ENCODE results near the gene FHL2.

- TF ChIP-seq, protein P1, sequence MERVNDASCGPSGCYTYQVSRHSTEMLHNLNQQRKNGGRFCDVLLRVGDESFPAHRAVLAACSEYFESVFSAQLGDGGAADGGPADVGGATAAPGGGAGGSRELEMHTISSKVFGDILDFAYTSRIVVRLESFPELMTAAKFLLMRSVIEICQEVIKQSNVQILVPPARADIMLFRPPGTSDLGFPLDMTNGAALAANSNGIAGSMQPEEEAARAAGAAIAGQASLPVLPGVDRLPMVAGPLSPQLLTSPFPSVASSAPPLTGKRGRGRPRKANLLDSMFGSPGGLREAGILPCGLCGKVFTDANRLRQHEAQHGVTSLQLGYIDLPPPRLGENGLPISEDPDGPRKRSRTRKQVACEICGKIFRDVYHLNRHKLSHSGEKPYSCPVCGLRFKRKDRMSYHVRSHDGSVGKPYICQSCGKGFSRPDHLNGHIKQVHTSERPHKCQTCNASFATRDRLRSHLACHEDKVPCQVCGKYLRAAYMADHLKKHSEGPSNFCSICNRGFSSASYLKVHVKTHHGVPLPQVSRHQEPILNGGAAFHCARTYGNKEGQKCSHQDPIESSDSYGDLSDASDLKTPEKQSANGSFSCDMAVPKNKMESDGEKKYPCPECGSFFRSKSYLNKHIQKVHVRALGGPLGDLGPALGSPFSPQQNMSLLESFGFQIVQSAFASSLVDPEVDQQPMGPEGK (CRISPR knock-in tag; IDR thresholded peaks at IDR 0.05; ENCODE audit: borderline replicate concordance), result no peak
- TF ChIP-seq CEBPZ (IDR thresholded peaks at IDR 0.05; ENCODE audit: borderline replicate concordance, low read depth, low read length) (no peak), CTCF (IDR thresholded peaks at IDR 0.05 in 2 of 3, conservative IDR thresholded peaks at IDR 0.05 in 1 of 3; ENCODE audit: insufficient read depth in 2 of 3, low read depth in 1 of 3, low read length in 3 of 3) (no peak), STAT5B (CRISPR knock-in tag; IDR thresholded peaks at IDR 0.05) (no peak), POLR2A (conservative IDR thresholded peaks at IDR 0.05) (no peak)
- TF ChIP-seq, protein P2, sequence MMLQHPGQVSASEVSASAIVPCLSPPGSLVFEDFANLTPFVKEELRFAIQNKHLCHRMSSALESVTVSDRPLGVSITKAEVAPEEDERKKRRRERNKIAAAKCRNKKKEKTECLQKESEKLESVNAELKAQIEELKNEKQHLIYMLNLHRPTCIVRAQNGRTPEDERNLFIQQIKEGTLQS (IDR thresholded peaks at IDR 0.05), result no peak
- TF ChIP-seq, protein P2 (CRISPR knock-in tag; conservative IDR thresholded peaks at IDR 0.05), result no peak
Observed at GRCh38 chr2:105380432-105381100, 18.3 kb downstream of the FHL2 start.
